ENCODE data around the gene ANKRD34B.

Gene ANKRD34B

DNA sequence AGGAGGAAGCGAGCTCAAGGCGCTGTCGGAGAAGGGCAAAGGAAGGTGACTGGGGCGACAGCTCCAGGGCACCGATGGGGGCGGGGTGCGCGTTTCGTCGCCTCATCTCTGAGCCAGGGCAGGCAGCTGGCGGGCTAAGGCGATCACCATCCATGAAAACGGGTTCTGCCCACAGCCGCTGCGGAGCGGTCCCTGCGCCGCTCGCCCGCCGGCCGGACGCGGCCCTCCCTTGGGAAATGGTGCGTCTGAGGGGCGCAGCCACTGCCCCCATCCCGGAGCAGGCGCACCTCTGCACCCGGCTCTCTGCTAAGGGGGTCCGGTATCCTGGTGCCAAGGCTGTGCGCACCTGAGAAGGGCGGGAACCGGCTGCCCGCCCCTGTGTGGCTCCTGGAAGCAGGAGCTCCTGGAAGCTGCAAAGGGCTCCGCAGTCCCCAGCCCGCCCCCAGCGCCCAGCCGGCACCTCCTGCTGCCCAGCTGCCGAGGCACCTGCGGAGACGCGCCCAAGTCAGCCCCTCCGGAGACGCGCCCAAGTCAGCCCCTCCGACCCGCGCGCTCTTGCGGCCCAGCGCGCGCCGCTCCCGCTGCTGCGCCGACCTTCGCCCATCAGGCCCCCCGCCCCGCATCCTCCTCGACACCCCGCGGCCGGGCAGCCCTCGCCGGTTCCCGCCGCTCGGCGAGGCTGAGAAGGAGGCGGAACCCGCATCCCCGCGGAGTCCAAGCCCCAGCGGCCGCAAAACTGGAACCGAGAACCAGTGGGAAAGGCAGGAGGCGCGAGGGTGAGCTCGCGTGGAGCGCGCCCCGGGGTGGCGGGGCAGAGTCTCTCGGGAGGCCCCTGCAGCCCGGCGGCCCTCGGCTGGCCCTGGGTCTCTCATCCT, 757 bp downstream of the ANKRD34B start:
- DNase-seq (ENCODE audit: low read depth in 2 of 2): no peak

GRCh38 chr5:80568251-80568650, 1.8 kb downstream of the ANKRD34B start:
- DNase-seq (ENCODE audit: low read depth in 2 of 2): no peak

DNA sequence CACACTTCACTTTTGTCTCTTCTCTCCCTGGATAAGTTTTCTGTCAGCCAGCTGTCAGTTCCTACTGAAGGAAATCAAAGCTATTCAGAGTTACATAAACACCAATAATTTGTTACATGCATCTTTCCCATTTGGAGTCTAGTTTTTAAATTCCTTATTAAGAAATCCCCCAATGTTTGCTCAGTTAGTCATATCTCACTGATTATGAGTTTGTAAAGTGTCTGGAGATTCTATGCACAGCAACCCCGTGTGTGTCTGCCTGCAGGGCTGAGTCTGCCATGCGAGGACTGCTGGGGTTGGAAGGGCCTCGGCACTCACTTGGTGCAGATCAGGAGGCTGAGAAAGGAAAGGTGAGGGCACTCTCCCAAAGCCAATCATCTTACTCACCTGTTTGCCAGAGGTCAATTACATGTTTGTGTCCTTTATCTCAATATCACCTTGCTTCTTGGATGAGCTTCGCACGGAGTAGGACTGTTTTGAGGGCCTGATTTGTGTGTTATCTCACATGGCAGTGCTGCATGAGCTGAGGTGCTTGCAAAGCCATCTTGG, 3.3 kb downstream of the ANKRD34B start:
- DNase-seq (ENCODE audit: low read depth in 2 of 2): no peak

DNA sequence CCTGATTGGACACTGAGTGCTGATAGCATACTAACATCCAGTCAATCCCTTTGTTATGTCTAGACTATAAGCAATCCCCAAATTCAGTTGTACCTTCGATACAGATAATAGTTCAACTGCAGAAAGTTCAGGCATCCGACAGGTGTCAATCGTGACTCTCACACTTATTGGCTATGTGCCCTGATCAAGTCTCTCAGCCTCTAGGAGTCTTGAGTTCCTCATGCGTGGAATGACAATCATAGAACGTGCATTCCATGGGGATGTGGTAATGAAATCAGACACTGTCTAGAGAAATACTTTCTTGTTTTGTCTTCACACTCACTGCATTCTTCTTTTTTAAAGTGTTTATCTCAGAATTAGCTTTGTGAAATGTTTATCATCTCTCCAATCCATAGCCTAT, 4.8 kb downstream of the ANKRD34B start:
- no peak for DNase-seq (ENCODE audit: low read depth in 2 of 2)

- no peak for DNase-seq (ENCODE audit: low read depth in 2 of 2)
Measured at GRCh38 chr5:80559244-80559643, 10.8 kb downstream of the ANKRD34B start.

GRCh38 chr5:80555099-80555498, 15.0 kb downstream of the ANKRD34B start:
- DNase-seq (ENCODE audit: low read depth in 2 of 2): no peak

DNA sequence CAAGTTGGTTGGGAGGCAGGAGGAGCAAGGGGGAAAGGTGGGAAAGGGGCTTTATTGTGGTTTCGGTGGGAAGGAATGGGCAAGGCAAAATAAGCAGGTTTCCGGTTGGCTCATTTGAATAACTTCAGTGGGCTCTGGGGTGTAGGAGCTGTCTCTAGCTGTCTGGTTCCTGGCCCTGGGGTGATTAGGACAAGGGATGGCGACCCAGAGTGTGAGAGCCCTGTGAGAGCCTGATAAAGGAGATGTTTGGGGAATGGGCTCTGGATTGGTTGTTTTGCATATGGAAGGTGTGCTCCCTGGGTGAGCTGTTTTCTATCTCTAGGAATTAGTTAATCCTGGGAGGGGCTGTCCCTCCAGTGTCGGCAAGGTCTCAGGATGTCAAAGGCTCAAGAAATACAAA, 15.4 kb downstream of the ANKRD34B start:
- DNase-seq (ENCODE audit: low read depth in 2 of 2): no peak

- DNase-seq (ENCODE audit: low read depth in 2 of 2): no peak
Measured at GRCh38 chr5:80541392-80541791, 28.7 kb downstream of the ANKRD34B start.

- no peak for DNase-seq (ENCODE audit: low read depth in 2 of 2)
Measured at GRCh38 chr5:80540691-80541090, 29.4 kb downstream of the ANKRD34B start.

DNA sequence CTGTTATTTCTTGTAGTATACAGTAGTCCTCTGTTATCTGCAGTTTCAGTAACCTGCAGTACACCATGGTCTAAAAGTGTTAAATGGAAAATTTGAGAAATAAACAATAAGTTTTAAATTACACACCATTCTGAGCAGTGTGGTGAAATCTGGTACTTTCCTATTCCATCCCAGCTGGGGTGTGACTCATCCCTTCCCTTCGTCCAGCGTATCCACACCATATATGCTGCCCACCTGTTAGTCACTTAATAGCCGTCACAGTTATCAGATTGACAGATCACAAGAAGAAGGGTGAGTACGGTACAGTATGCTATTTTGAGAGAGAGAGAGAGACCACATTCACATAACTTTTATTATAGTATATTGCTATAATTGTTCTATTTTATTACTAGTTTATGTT, 53.3 kb downstream of the ANKRD34B start:
- DNase-seq (ENCODE audit: low read depth in 2 of 2): no peak

DNA sequence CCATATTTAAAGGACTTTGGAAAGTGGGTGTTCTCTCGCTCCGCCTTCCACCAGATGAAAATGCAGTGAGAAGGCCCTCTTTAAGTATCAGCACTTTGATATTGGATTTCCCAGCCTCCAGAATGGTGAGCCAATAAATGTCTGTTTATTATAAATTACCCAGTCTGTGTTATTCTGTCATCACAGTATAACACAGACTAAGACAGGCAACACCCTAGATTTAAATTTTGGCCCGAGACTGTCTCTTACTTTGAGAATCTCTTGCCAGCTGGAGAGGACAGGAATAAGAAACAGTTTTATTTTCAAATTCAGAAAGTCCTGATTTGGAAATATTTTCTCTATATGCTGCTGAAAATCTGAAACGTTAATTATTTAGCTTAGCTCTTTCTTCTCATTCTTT, 60.7 kb downstream of the ANKRD34B start:
- no peak for DNase-seq (ENCODE audit: low read depth in 2 of 2)

- DNase-seq (ENCODE audit: low read depth in 2 of 2): no peak
Measured at GRCh38 chr5:80508844-80509243, 61.2 kb downstream of the ANKRD34B start.

GRCh38 chr5:80507663-80508062, 62.4 kb downstream of the ANKRD34B start:
- DNase-seq (ENCODE audit: low read depth in 2 of 2): no peak
